PC-3 (cell line): Measurements from ENCODE around the gene RAD21L1. TPM values are rescaled to one million over a fixed set of nuclear protein-coding genes. Genes with fewer than 3 reads are reported as not detected.

ENCODE experiments used
- ATAC-seq: fragments of 200-7000 bp; cut with Tn5 transposase; 2 replicates; pipeline ENCODE4 v1.9.1; 2020; ENCODE audit warnings: mild to moderate bottlenecking, moderate library complexity
- BruUV-seq: library from RNA; stranded (reverse); fragments of 400-500 nt; replicated peaks from 2 replicates; lab custom pipeline; 2021; lab: Mats Ljungman, UMichigan
- CTCF ChIA-PET: fragments of 300-600 bp; sonication (Branson Sonifier 250); formaldehyde crosslinking; loops from one replicate; lab custom pipeline; 2022; ENCODE audit warnings: antibody characterized with exemption; lab: Charles Lee
- POLR2A ChIA-PET: fragments of 300-600 bp; sonication (Branson Sonifier 250); formaldehyde crosslinking; loops from one replicate; lab custom pipeline; 2022; ENCODE audit warnings: antibody characterized with exemption; ENCODE audit not compliant: unreplicated experiment; lab: Charles Lee
- DNase-seq: peaks from one replicate; pipeline ENCODE4 v3.0.0-alpha.2; 2015
- H2AFZ ChIP-seq: fragments of 300-600 bp; sonication (generic); 2 replicates; pipeline ENCODE4 v1.6.0; 2016; ENCODE audit warnings: antibody characterized with exemption, low read length
- H3F3A ChIP-seq: fragments of 300-600 bp; sonication (generic); one replicate; pipeline ENCODE4 v1.6.0; 2017; ENCODE audit warnings: antibody characterized with exemption, low read length, control low read depth, mild to moderate bottlenecking; ENCODE audit not compliant: unreplicated experiment
- H3K27ac ChIP-seq: fragments of 300-600 bp; sonication (generic); 2 replicates; pipeline ENCODE4 v1.5.1; 2016; ENCODE audit warnings: mild to moderate bottlenecking, low read length
- H3K27me3 ChIP-seq: fragments of 300-600 bp; sonication (generic); 2 replicates; pipeline ENCODE4 v1.6.1; 2016; ENCODE audit warnings: low read length, mixed read lengths
- H3K36me3 ChIP-seq: fragments of 300-600 bp; sonication (generic); 2 replicates; pipeline ENCODE4 v1.6.1; 2016; ENCODE audit warnings: low read depth, mixed run types, low read length, mixed read lengths
- H3K4me1 ChIP-seq: fragments of 300-600 bp; sonication (generic); 2 replicates; pipeline ENCODE4 v1.5.1; 2016; ENCODE audit warnings: low read length; ENCODE audit not compliant: insufficient read depth
- H3K4me2 ChIP-seq: fragments of 300-600 bp; sonication (generic); 2 replicates; pipeline ENCODE4 v1.6.0; 2016; ENCODE audit warnings: low read length
- H3K4me3 ChIP-seq: fragments of 300-600 bp; sonication (generic); 2 replicates; pipeline ENCODE4 v1.5.1; 2016; ENCODE audit warnings: mild to moderate bottlenecking, low read length, mixed read lengths
- H3K79me2 ChIP-seq: fragments of 300-600 bp; sonication (generic); 2 replicates; pipeline ENCODE4 v1.6.1; 2017; ENCODE audit warnings: low read length, mixed read lengths
- H3K9ac ChIP-seq: fragments of 300-600 bp; sonication (generic); 2 replicates; pipeline ENCODE4 v1.6.0; 2016; ENCODE audit warnings: mild to moderate bottlenecking, low read length
- H3K9me2 ChIP-seq: fragments of 300-600 bp; sonication (generic); replicated peaks from 2 replicates; pipeline ENCODE4 v1.6.1; 2016; ENCODE audit warnings: mixed run types, low read length, mixed read lengths
- H3K9me3 ChIP-seq: fragments of 300-600 bp; sonication (generic); 2 replicates; pipeline ENCODE4 v1.6.1; 2016; ENCODE audit warnings: low read length, mixed read lengths
- H4K20me1 ChIP-seq: fragments of 300-600 bp; sonication (generic); 2 replicates; pipeline ENCODE4 v1.6.1; 2016; ENCODE audit warnings: low read length, mixed read lengths
- CTCF ChIP-seq: fragments of 300-600 bp; sonication (generic); conservative IDR thresholded peaks from 2 replicates; pipeline ENCODE4 v1.5.1; 2017; ENCODE audit warnings: antibody characterized with exemption, low read depth, mild to moderate bottlenecking, low read length
- EZH2 ChIP-seq: fragments of 300-600 bp; sonication (generic); IDR thresholded peaks from one replicate; pipeline ENCODE4 v1.6.1; 2017; ENCODE audit warnings: antibody characterized with exemption, mild to moderate bottlenecking, low read length; ENCODE audit not compliant: unreplicated experiment
- EZH2phosphoT487 ChIP-seq: fragments of 300-600 bp; sonication (generic); IDR thresholded peaks from 2 replicates; pipeline ENCODE4 v1.6.1; 2018; ENCODE audit warnings: mild to moderate bottlenecking, antibody characterized with exemption, low read length, borderline replicate concordance
- intact Hi-C: fragments of 100-400 bp; cut with micrococcal nuclease; formaldehyde crosslinking; loops from 2 replicates; pipeline ENCODE4 v1.9.0; 2023
- total RNA-seq: library from RNA; depleted of rRNA; stranded (reverse); fragments of >200 nt; gene quantifications from 2 replicates; pipeline ENCODE4 v1.2.3, GENCODE V29; 2014

Gene RAD21L1
- total RNA-seq, 1 experiment from 2014 or later: 0.11 TPM

- Histone ChIP-seq H4K20me1 (no peaks in the 10 kb centered on the region), H3K4me1 (no peaks in the 10 kb centered on the region), H3K27me3 (peaks cover 16% of the 10 kb centered on the region), H3K79me2 (no peaks in the 10 kb centered on the region), H3K36me3 (no peaks in the 10 kb centered on the region), H3K4me2 (no peak overlapping the region), H3K27ac (no peak overlapping the region), H3F3A (no peaks in the 10 kb centered on the region), H3K9me3 (no peaks in the 10 kb centered on the region), H3K4me3 (no peak overlapping the region), H3K9ac (no peak overlapping the region), H2AFZ (no peak overlapping the region), H3K9me2 (no peaks in the 10 kb centered on the region)
- no peak for ATAC-seq
- DNase-seq: no peak
- POLR2A ChIA-PET: no interaction called here
- intact Hi-C loops: no loop called here
- no TSS peak for BruUV-seq
- no peak for TF ChIP-seq EZH2
- TF ChIP-seq CTCF: no peak
- no peak for TF ChIP-seq EZH2phosphoT487
- CTCF ChIA-PET: no interaction called here
These were observed 26.6 kb downstream of the RAD21L1 start for GRCh38 chr20:1252416-1252815.

- Histone ChIP-seq H3K9ac (no peak overlapping the region), H3K4me3 (no peak overlapping the region), H2AFZ (no peak overlapping the region), H3K36me3 (no peaks in the 10 kb centered on the region), H3K9me2 (no peaks in the 10 kb centered on the region), H3K4me2 (no peak overlapping the region), H3K27me3 (peaks cover 21% of the 10 kb centered on the region), H3K4me1 (no peaks in the 10 kb centered on the region), H4K20me1 (no peaks in the 10 kb centered on the region), H3K9me3 (no peaks in the 10 kb centered on the region), H3K79me2 (no peaks in the 10 kb centered on the region), H3F3A (no peaks in the 10 kb centered on the region), H3K27ac (no peak overlapping the region)
- BruUV-seq: no TSS peak
- ATAC-seq (no peak), DNase-seq (no peak)
- POLR2A ChIA-PET: no interaction called here
- TF ChIP-seq EZH2phosphoT487: no peak
- TF ChIP-seq CTCF: no peak
- TF ChIP-seq EZH2: no peak
- CTCF ChIA-PET: no interaction called here
- intact Hi-C loops: no loop called here
These were observed 28.4 kb downstream of the RAD21L1 start for GRCh38 chr20:1254254-1254653.

- no peak overlapping the region for H2AFZ ChIP-seq
- H3K4me3 ChIP-seq: no peak overlapping the region
- intact Hi-C loops: no loop called here
- no peaks in the 10 kb centered on the region for H3F3A ChIP-seq
- H3K27ac ChIP-seq: no peak overlapping the region
- no peaks in the 10 kb centered on the region for H3K4me1 ChIP-seq
- ChIA-PET POLR2A (no interaction called here), CTCF (no interaction called here)
- H3K79me2 ChIP-seq: no peaks in the 10 kb centered on the region
- BruUV-seq: no TSS peak
- TF ChIP-seq EZH2 (no peak), CTCF (no peak), EZH2phosphoT487 (no peak)
- ATAC-seq (no peak), DNase-seq (peak; percentile 10)
- H3K36me3 ChIP-seq: no peaks in the 10 kb centered on the region
- H3K27me3 ChIP-seq: peaks cover 21% of the 10 kb centered on the region
- no peak overlapping the region for H3K9ac ChIP-seq
- H3K9me3 ChIP-seq: no peaks in the 10 kb centered on the region
- H4K20me1 ChIP-seq: no peaks in the 10 kb centered on the region
- H3K4me2 ChIP-seq: no peak overlapping the region
- H3K9me2 ChIP-seq: no peaks in the 10 kb centered on the region
These were observed 29.8 kb downstream of the RAD21L1 start for GRCh38 chr20:1255675-1256074.
